PC-9 (cell line): ENCODE results near the gene XPO6.

Experiments
- CTCF ChIP-seq: fragments of 200-600 bp; sonication (generic); conservative IDR thresholded peaks from 2 replicates; pipeline ENCODE4 v1.6.1; 2017; ENCODE audit warnings: mixed run types, antibody characterized with exemption, mild to moderate bottlenecking, moderate library complexity
- EZH2 ChIP-seq: fragments of 200-600 bp; sonication (generic); IDR thresholded peaks from 2 replicates; pipeline ENCODE4 v1.8.0; 2017; ENCODE audit warnings: antibody characterized with exemption, low read depth

- TF ChIP-seq CTCF (no peak), EZH2 (no peak)
These were observed 113.4 kb downstream of the XPO6 start for GRCh38 chr16:28098171-28098958.
